Naive thymus-derived CD4-positive, alpha-beta T cell (primary cell): Measurements from ENCODE around the gene ZBTB7C. TPM values are rescaled to one million over a fixed set of nuclear protein-coding genes. Genes with fewer than 3 reads are reported as not detected.

Source experiments
- ATAC-seq: fragments of 150-1000 bp; cut with Tn5 transposase; 2 replicates; pipeline ENCODE4 v1.10.0; 2021; ENCODE audit warnings: mild to moderate bottlenecking, moderate library complexity
- CTCF ChIA-PET: fragments of 350-600 bp; sonication (Branson Sonifier 250); formaldehyde crosslinking; loops from one replicate; lab custom pipeline; 2021; ENCODE audit warnings: antibody characterized with exemption; lab: Charles Lee
- POLR2A ChIA-PET: fragments of 350-600 bp; sonication (Branson Sonifier 250); formaldehyde crosslinking; loops from one replicate; lab custom pipeline; 2021; ENCODE audit warnings: antibody characterized with exemption, inconsistent platforms; lab: Charles Lee
- DNase-seq, 9 donors: peaks; one replicate each; pipeline versions ENCODE4 v3.0.0 to v3.0.0-alpha.2; 2020 to 2022; ENCODE audit warnings: mixed read lengths in 1 of 9
- H3K27ac ChIP-seq: one replicate; pipeline ENCODE4 v1.7.0; 2013; ENCODE audit warnings: mild to moderate bottlenecking, low read depth, low read length, moderate library complexity
- H3K27me3 ChIP-seq, 2 donors: one replicate each; pipeline ENCODE4 v1.7.0; 2013; ENCODE audit warnings: low read length in 2 of 2, mild to moderate bottlenecking in 2 of 2, moderate library complexity in 2 of 2; ENCODE audit not compliant: control insufficient read depth in 2 of 2, insufficient read depth in 2 of 2
- H3K36me3 ChIP-seq, 3 experiments: 1 replicate in 2 of 3; 2 replicates in 1 of 3; pipeline ENCODE4 v1.7.0; 2013; ENCODE audit warnings: low read length in 3 of 3, mild to moderate bottlenecking in 3 of 3, moderate library complexity in 1 of 3; ENCODE audit not compliant: insufficient read depth in 3 of 3, control insufficient read depth in 2 of 3
- H3K4me1 ChIP-seq, 2 donors: one replicate each; pipeline ENCODE4 v1.7.0; 2013; ENCODE audit warnings: low read length in 2 of 2, mild to moderate bottlenecking in 2 of 2, moderate library complexity in 1 of 2; ENCODE audit not compliant: control insufficient read depth in 2 of 2, insufficient read depth in 2 of 2
- H3K4me3 ChIP-seq: 2 replicates; pipeline ENCODE4 v1.7.0; 2013; ENCODE audit warnings: mild to moderate bottlenecking, low read length
- H3K9me3 ChIP-seq, 3 experiments: 1 replicate in 2 of 3; 2 replicates in 1 of 3; pipeline ENCODE4 v1.7.0; 2013; ENCODE audit warnings: low read length in 3 of 3; ENCODE audit not compliant: control insufficient read depth in 2 of 3
- H3K27ac Mint-ChIP-seq, 9 donors: one replicate each; pipeline ENCODE4 v1.8.0; 2020 to 2022; ENCODE audit warnings: mixed read lengths in 9 of 9, mild to moderate bottlenecking in 8 of 9, moderate library complexity in 5 of 9, inconsistent platforms in 2 of 9
- H3K27me3 Mint-ChIP-seq, 5 donors: one replicate each; pipeline ENCODE4 v1.8.0; 2021 to 2022; ENCODE audit warnings: mixed read lengths in 5 of 5, mild to moderate bottlenecking in 1 of 5
- H3K36me3 Mint-ChIP-seq, 5 donors: one replicate each; pipeline ENCODE4 v1.8.0; 2020 to 2022; ENCODE audit warnings: mixed read lengths in 5 of 5, mild to moderate bottlenecking in 3 of 5, inconsistent platforms in 1 of 5
- H3K4me1 Mint-ChIP-seq, 7 donors: one replicate each; pipeline ENCODE4 v1.8.0; 2020 to 2022; ENCODE audit warnings: mixed read lengths in 7 of 7, mild to moderate bottlenecking in 3 of 7, inconsistent platforms in 1 of 7
- H3K4me3 Mint-ChIP-seq, 10 donors: one replicate each; pipeline ENCODE4 v1.8.0; 2020 to 2022; ENCODE audit warnings: mild to moderate bottlenecking in 10 of 10, mixed read lengths in 10 of 10, moderate library complexity in 6 of 10, inconsistent platforms in 2 of 10
- H3K9me3 Mint-ChIP-seq, 11 donors: one replicate each; pipeline ENCODE4 v1.8.0; 2020 to 2022; ENCODE audit warnings: mixed read lengths in 11 of 11, mild to moderate bottlenecking in 4 of 11, inconsistent platforms in 1 of 11, moderate library complexity in 1 of 11
- intact Hi-C, 2 donors: fragments of 100-400 bp; cut with micrococcal nuclease; formaldehyde crosslinking; loops; one replicate each; pipeline ENCODE4 v1.15.1; 2023
- polyA plus RNA-seq, 2 donors: library from polyadenylated mRNA; unstranded; fragments of 300-500 nt; fragmentation: Illumina TruSeq; gene quantifications; one replicate each; pipeline ENCODE4 v1.2.3, GENCODE V29; 2021
- total RNA-seq, 6 experiments: library from RNA in 5 of 6; stranded (reverse) in 5 of 6; gene quantifications; 1 replicate in 5 of 6; 2 replicates in 1 of 6; pipeline ENCODE4 v1.2.3 and lab custom pipeline; 2021 to 2026

The ZBTB7C gene
- total and polyA plus RNA-seq, 7 experiments from 2014 or later = 0.51 TPM; not detected in 6

- Histone ChIP-seq H3K27ac (no peak overlapping the region), H3K4me1 (no peaks in the 10 kb centered on the region), H3K9me3 (no peaks in the 10 kb centered on the region), H3K4me3 (no peak overlapping the region), H3K36me3 (no peaks in the 10 kb centered on the region), H3K27me3 (no peaks in the 10 kb centered on the region)
- Mint-ChIP-seq H3K4me1 (peaks cover 0 to 7% (median 0%) of the 10 kb centered on the region in 7 donors), H3K9me3 (peaks cover 0 to 1% (median 0%) of the 10 kb centered on the region in 11 donors), H3K36me3 (no peaks in the 10 kb centered on the region), H3K27ac (no peak overlapping the region), H3K4me3 (no peak overlapping the region), H3K27me3 (peaks cover 0 to 4% (median 0%) of the 10 kb centered on the region in 5 donors)
- intact Hi-C loops = no loop called here
- ChIA-PET CTCF (no interaction called here), POLR2A (no interaction called here)
- ATAC-seq = no peak
- no peak for DNase-seq
Observed at GRCh38 chr18:48294899-48295585, 114.1 kb downstream of the ZBTB7C start.

GRCh38 chr18:48293954-48294898, 115.0 kb downstream of the ZBTB7C start:
- Mint-ChIP-seq H3K4me3 (no peak overlapping the region), H3K36me3 (no peaks in the 10 kb centered on the region), H3K27ac (no peak overlapping the region), H3K27me3 (peaks cover 0 to 4% (median 0%) of the 10 kb centered on the region in 5 donors), H3K4me1 (peaks cover 0 to 4% (median 0%) of the 10 kb centered on the region in 7 donors), H3K9me3 (peaks cover 0 to 1% (median 0%) of the 10 kb centered on the region in 11 donors)
- ATAC-seq (no peak), DNase-seq (no peak)
- no peaks in the 10 kb centered on the region for H3K27me3 ChIP-seq
- no peak overlapping the region for H3K27ac ChIP-seq
- H3K36me3 ChIP-seq = no peaks in the 10 kb centered on the region
- ChIA-PET POLR2A (no interaction called here), CTCF (no interaction called here)
- intact Hi-C loops = no loop called here
- H3K9me3 ChIP-seq = no peaks in the 10 kb centered on the region
- H3K4me1 ChIP-seq = no peaks in the 10 kb centered on the region
- no peak overlapping the region for H3K4me3 ChIP-seq

GRCh38 chr18:48292782-48293424, 116.3 kb downstream of the ZBTB7C start:
- ChIA-PET POLR2A (no interaction called here), CTCF (no interaction called here)
- Histone ChIP-seq H3K4me1 (no peaks in the 10 kb centered on the region), H3K9me3 (no peaks in the 10 kb centered on the region), H3K27ac (no peak overlapping the region), H3K4me3 (no peak overlapping the region), H3K27me3 (no peaks in the 10 kb centered on the region), H3K36me3 (no peaks in the 10 kb centered on the region)
- peaks cover 0 to 4% (median 0%) of the 10 kb centered on the region in 7 donors for H3K4me1 Mint-ChIP-seq
- H3K9me3 Mint-ChIP-seq = peaks cover 0 to 1% (median 0%) of the 10 kb centered on the region in 11 donors
- no peaks in the 10 kb centered on the region for H3K36me3 Mint-ChIP-seq
- ATAC-seq (no peak), DNase-seq (no peak)
- intact Hi-C loops = no loop called here
- H3K27me3 Mint-ChIP-seq = peaks cover 0 to 4% (median 0%) of the 10 kb centered on the region in 5 donors
- H3K4me3 Mint-ChIP-seq = no peak overlapping the region
- no peak overlapping the region for H3K27ac Mint-ChIP-seq

GRCh38 chr18:48292229-48292628, 117.0 kb downstream of the ZBTB7C start:
- Histone ChIP-seq H3K4me3 (no peak overlapping the region), H3K27ac (no peak overlapping the region), H3K36me3 (no peaks in the 10 kb centered on the region), H3K9me3 (no peaks in the 10 kb centered on the region), H3K4me1 (no peaks in the 10 kb centered on the region), H3K27me3 (no peaks in the 10 kb centered on the region)
- ChIA-PET CTCF (no interaction called here), POLR2A (no interaction called here)
- Mint-ChIP-seq H3K36me3 (no peaks in the 10 kb centered on the region), H3K27ac (no peak overlapping the region), H3K9me3 (peaks cover 0 to 1% (median 0%) of the 10 kb centered on the region in 11 donors), H3K4me3 (no peak overlapping the region), H3K4me1 (peaks cover 0 to 4% (median 0%) of the 10 kb centered on the region in 7 donors), H3K27me3 (peaks cover 0 to 4% (median 0%) of the 10 kb centered on the region in 5 donors)
- no peak for ATAC-seq
- intact Hi-C loops = no loop called here
- no peak for DNase-seq

- Mint-ChIP-seq H3K36me3 (no peaks in the 10 kb centered on the region), H3K9me3 (peaks cover 0 to 7% (median 0%) of the 10 kb centered on the region in 11 donors), H3K27ac (no peak overlapping the region), H3K27me3 (peaks cover 0 to 13% (median 0%) of the 10 kb centered on the region in 5 donors), H3K4me1 (no peaks in the 10 kb centered on the region), H3K4me3 (no peak overlapping the region)
- POLR2A ChIA-PET = no interaction called here
- H3K9me3 ChIP-seq = no peaks in the 10 kb centered on the region
- CTCF ChIA-PET = no interaction called here
- ATAC-seq (no peak), DNase-seq (no peak)
- H3K36me3 ChIP-seq = no peaks in the 10 kb centered on the region
- H3K27ac ChIP-seq = no peak overlapping the region
- no peaks in the 10 kb centered on the region for H3K27me3 ChIP-seq
- intact Hi-C loops = no loop called here
- no peaks in the 10 kb centered on the region for H3K4me1 ChIP-seq
- no peak overlapping the region for H3K4me3 ChIP-seq
Observed at GRCh38 chr18:48290162-48290926, 118.8 kb downstream of the ZBTB7C start.

GRCh38 chr18:48284743-48285142, 124.4 kb downstream of the ZBTB7C start:
- DNase-seq = no peak
- Histone ChIP-seq H3K4me3 (no peak overlapping the region), H3K27me3 (no peaks in the 10 kb centered on the region), H3K27ac (no peak overlapping the region), H3K9me3 (no peaks in the 10 kb centered on the region), H3K36me3 (no peaks in the 10 kb centered on the region), H3K4me1 (no peaks in the 10 kb centered on the region)
- POLR2A ChIA-PET = no interaction called here
- Mint-ChIP-seq H3K27me3 (peaks cover 0 to 30% (median 15%) of the 10 kb centered on the region in 5 donors), H3K4me3 (no peak overlapping the region), H3K36me3 (no peaks in the 10 kb centered on the region), H3K9me3 (peaks cover 0 to 25% (median 6%) of the 10 kb centered on the region in 11 donors), H3K27ac (no peak overlapping the region), H3K4me1 (no peaks in the 10 kb centered on the region)
- no peak for ATAC-seq
- intact Hi-C loops = no loop called here
- CTCF ChIA-PET = no interaction called here
